K562 (cell line): ENCODE results near the gene CFAP70. TPM values are rescaled to one million over a fixed set of nuclear protein-coding genes. Genes with fewer than 3 reads are reported as not detected.

Source experiments
- BRD9 ChIP-seq: fragments of 450-650 bp; IDR thresholded peaks from 2 replicates; pipeline ENCODE4 v1.6.1; 2018; ENCODE audit warnings: low read depth; ENCODE audit not compliant: partially characterized antibody
- HDAC8 ChIP-seq: fragments of 450-650 bp; IDR thresholded peaks from 2 replicates; pipeline ENCODE4 v1.6.1; 2016; ENCODE audit warnings: mild to moderate bottlenecking, missing genetic modification characterization, moderate library complexity, missing compliant biosample characterization
- POLR2A ChIP-seq: fragments of 450-650 bp; conservative IDR thresholded peaks from 2 replicates; pipeline ENCODE4 v1.6.1; 2016
- POLR2B ChIP-seq: fragments of 450-650 bp; IDR thresholded peaks from 2 replicates; pipeline ENCODE4 v1.6.1; 2018; ENCODE audit warnings: low read depth; ENCODE audit not compliant: partially characterized antibody
- POLR2G ChIP-seq: fragments of 200-400 bp; formaldehyde crosslinking; IDR thresholded peaks from 2 replicates; pipeline ENCODE4 v1.6.1; 2017; ENCODE audit warnings: low read depth, mild to moderate bottlenecking, antibody characterized with exemption, low read length, moderate library complexity
- SUPT5H ChIP-seq: fragments of 450-650 bp; IDR thresholded peaks from 2 replicates; pipeline ENCODE4 v1.6.1; 2016
- ZNF766 ChIP-seq: fragments of 200-800 bp; sonication (Bioruptor generic); conservative IDR thresholded peaks from 2 replicates; pipeline ENCODE4 v1.6.1; 2016; ENCODE audit warnings: missing genetic modification characterization, missing compliant biosample characterization
- polyA plus RNA-seq, 8 experiments: library from polyadenylated mRNA; depleted of rRNA in 4 of 8; stranded (reverse) in 5 of 8; unstranded in 3 of 8; fragments of >200 nt; fragmentation: Nextera tagmentation in 2 of 8; fragmentation: Illumina TruSeq in 1 of 8; extraction: Ambion mirVana in 2 of 8; extraction: Trizol in 1 of 8; gene quantifications; 2 replicates each; pipeline versions ENCODE4 v1.2.1 to v1.2.3, GENCODE V29; 2011 to 2014; ENCODE audit warnings: inconsistent platforms in 1 of 8, missing spikeins in 1 of 8
- total RNA-seq, 7 experiments: library from RNA; depleted of rRNA in 6 of 7; stranded (reverse); fragments of >200 nt in 6 of 7; fragmentation: Illumina TruSeq in 2 of 7; extraction: Trizol in 2 of 7; gene quantifications; 2 replicates each; pipeline versions ENCODE4 v1.2.1 to v1.2.3, GENCODE V29; 2011 to 2021; ENCODE audit warnings: low replicate concordance in 1 of 7
- TF ChIP-seq, protein P1 (sequence below): IDR thresholded peaks from 3 replicates; pipeline ENCODE4 v1.6.1; 2011; ENCODE audit warnings: borderline replicate concordance, mild to moderate bottlenecking, moderate library complexity; ENCODE audit not compliant: insufficient read length; ENCODE audit errors: extremely low read depth
- TF ChIP-seq, protein P2 (sequence below): sonication (generic); formaldehyde crosslinking; IDR thresholded peaks from 2 replicates; pipeline ENCODE4 v1.8.1; 2023; ENCODE audit warnings: missing genetic modification reagents, mild to moderate bottlenecking, borderline replicate concordance

Gene CFAP70
- total and polyA plus RNA-seq, 9 of the 15 experiments (the other 6 are each of a cell fraction or from before 2014, with no cell fraction given) = 0.27 to 1.6 (median 0.86) TPM

DNA sequence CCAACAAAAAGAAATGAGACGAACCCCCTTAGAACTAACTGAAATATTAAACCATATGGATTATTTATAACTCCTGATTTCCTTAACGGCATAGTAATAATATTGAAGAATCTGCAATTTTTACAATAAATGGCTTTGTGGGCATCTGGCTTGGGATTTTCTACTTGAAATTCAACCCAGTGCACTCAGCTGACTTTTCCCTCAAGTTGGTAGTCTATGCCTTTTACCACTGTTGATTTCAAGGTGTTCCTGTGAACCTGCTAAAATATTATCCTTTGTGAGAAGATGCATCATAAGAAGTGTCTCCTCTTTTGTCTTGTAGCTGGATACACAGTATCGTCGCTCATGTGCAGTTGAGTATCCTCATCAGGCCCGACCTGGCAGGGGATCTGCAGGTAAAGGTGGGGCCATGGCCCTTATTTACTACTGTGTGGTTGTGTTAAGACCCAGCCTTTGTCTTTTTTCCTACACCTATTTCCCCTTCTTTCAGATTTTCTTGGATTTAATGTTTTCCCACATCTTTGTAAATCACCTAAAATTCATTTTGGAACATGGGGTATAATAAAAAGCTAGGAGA, 119.6 kb downstream of the CFAP70 start (continued):
- no peak for TF ChIP-seq HDAC8 (tag)
- TF ChIP-seq, protein P1, sequence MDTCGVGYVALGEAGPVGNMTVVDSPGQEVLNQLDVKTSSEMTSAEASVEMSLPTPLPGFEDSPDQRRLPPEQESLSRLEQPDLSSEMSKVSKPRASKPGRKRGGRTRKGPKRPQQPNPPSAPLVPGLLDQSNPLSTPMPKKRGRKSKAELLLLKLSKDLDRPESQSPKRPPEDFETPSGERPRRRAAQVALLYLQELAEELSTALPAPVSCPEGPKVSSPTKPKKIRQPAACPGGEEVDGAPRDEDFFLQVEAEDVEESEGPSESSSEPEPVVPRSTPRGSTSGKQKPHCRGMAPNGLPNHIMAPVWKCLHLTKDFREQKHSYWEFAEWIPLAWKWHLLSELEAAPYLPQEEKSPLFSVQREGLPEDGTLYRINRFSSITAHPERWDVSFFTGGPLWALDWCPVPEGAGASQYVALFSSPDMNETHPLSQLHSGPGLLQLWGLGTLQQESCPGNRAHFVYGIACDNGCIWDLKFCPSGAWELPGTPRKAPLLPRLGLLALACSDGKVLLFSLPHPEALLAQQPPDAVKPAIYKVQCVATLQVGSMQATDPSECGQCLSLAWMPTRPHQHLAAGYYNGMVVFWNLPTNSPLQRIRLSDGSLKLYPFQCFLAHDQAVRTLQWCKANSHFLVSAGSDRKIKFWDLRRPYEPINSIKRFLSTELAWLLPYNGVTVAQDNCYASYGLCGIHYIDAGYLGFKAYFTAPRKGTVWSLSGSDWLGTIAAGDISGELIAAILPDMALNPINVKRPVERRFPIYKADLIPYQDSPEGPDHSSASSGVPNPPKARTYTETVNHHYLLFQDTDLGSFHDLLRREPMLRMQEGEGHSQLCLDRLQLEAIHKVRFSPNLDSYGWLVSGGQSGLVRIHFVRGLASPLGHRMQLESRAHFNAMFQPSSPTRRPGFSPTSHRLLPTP = no peak
- TF ChIP-seq, protein P2, sequence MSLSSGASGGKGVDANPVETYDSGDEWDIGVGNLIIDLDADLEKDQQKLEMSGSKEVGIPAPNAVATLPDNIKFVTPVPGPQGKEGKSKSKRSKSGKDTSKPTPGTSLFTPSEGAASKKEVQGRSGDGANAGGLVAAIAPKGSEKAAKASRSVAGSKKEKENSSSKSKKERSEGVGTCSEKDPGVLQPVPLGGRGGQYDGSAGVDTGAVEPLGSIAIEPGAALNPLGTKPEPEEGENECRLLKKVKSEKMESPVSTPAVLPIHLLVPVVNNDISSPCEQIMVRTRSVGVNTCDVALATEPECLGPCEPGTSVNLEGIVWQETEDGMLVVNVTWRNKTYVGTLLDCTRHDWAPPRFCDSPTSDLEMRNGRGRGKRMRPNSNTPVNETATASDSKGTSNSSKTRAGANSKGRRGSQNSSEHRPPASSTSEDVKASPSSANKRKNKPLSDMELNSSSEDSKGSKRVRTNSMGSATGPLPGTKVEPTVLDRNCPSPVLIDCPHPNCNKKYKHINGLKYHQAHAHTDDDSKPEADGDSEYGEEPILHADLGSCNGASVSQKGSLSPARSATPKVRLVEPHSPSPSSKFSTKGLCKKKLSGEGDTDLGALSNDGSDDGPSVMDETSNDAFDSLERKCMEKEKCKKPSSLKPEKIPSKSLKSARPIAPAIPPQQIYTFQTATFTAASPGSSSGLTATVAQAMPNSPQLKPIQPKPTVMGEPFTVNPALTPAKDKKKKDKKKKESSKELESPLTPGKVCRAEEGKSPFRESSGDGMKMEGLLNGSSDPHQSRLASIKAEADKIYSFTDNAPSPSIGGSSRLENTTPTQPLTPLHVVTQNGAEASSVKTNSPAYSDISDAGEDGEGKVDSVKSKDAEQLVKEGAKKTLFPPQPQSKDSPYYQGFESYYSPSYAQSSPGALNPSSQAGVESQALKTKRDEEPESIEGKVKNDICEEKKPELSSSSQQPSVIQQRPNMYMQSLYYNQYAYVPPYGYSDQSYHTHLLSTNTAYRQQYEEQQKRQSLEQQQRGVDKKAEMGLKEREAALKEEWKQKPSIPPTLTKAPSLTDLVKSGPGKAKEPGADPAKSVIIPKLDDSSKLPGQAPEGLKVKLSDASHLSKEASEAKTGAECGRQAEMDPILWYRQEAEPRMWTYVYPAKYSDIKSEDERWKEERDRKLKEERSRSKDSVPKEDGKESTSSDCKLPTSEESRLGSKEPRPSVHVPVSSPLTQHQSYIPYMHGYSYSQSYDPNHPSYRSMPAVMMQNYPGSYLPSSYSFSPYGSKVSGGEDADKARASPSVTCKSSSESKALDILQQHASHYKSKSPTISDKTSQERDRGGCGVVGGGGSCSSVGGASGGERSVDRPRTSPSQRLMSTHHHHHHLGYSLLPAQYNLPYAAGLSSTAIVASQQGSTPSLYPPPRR (CRISPR knock-in tag) = no peak
- TF ChIP-seq ZNF766 (CRISPR knock-in tag) = no peak
- TF ChIP-seq SUPT5H = peak; percentile 44; the same call in 1 of the 2 replicates
- peak; percentile 53 for TF ChIP-seq POLR2G
- no peak for TF ChIP-seq BRD9
- peak; percentile 47 for TF ChIP-seq POLR2B
- TF ChIP-seq POLR2A = peak; percentile 34; the same call in 1 of the 2 replicates
